GM19395 (cell line): ENCODE measurements around the gene COLEC11.

Source experiments
- ATAC-seq: cut with Tn5 transposase; IDR thresholded peaks from one replicate; pipeline ENCODE4 v1.9.1; 2021; ENCODE audit warnings: mild to moderate bottlenecking, moderate library complexity; ENCODE audit not compliant: unreplicated experiment

Gene COLEC11

DNA sequence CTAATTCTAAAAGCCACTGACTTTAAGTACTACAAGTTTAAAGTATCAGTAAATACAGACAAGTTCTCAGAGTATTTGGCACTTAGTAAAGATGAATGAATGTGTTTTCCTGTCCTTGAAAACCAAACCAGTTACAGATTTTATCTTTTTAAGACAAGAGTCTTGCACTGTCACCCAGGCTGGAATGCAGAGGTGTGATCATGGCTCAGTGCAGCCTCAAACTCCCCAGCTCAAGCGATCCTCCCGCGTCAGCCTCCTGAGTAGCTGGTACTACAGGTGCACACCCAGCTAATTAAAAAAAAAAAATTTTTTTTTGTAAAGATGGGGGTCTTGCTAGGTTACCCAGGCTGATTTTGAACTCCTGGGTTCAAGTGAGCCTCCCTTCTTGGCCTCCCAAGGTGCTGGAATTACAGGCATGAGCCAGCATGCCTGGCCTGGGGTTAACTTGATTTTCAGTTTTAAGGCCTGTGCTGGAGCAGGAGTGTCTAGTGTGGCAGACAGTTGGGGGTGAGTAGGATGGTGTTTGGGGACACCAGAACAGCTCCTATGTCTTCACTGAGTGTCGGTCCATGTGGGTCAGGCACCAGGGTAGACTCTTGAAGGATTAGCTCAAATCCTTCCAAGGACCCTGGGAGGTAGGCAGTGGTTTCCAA, 10.2 kb upstream of the COLEC11 start:
- no peak for ATAC-seq

DNA sequence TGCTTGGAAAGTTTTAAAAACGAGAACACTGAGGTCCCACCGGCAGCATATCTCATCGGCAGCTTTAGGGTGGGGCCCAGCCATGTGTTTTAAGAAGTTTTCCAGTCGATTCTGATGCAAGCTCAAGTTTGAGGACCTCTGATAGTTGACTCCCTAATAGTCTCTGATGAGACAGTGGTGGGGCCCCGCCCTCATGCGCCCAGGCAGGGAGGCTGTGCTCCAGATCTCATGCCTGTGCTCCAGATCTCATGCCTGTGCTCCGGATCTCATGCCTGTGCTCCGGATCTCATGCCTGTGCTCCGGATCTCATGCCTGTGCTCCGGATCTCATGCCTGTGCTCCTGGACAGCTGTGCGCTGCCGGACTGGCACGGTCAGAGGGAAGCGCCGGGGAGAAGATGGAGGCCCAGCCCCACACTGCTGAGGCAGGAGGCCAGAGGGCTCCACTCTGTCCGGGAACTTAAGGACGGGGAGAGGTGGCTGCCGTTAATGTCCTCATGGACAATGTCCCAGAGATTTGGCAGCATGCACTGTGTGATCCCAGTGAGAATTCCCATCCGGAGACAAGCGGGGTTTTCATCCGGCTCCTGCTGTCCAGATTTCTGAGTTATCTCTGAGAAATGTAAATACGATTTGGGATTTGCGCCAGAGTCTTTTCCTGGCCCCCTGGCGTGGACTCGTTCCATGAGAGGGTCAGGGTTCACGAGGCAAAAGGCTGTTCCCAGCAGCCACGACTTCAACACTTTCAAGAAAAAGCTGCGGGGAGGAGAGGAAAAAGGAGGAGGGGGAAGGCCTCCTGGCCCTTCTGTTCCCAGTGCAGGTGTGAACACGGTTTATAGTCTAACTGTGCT, 9.4 kb upstream of the COLEC11 start:
- no peak for ATAC-seq

DNA sequence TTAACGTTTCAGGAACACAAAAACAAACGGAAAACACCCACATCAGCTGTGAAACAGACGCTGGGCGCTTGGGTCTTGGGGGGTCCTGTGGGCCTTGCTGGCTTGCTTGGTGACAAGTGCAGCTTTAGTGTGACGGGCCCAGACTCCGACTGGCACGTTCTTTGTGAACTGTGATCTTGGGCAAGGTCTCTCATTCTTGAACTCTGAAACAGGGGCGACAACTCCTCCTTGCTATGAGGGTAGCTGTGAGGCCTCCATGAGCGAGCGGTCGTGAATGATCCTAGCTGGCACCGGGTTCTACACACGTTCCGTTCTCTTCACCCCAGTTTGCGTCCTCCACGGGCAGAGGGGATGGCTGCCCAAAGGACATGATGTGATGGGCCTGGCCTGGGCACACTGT, 8.7 kb upstream of the COLEC11 start:
- ATAC-seq: no peak

GRCh38 chr2:3587021-3587420, 7.9 kb upstream of the COLEC11 start:
- no peak for ATAC-seq

- ATAC-seq: no peak
Observed at GRCh38 chr2:3587432-3587831, 7.5 kb upstream of the COLEC11 start.

DNA sequence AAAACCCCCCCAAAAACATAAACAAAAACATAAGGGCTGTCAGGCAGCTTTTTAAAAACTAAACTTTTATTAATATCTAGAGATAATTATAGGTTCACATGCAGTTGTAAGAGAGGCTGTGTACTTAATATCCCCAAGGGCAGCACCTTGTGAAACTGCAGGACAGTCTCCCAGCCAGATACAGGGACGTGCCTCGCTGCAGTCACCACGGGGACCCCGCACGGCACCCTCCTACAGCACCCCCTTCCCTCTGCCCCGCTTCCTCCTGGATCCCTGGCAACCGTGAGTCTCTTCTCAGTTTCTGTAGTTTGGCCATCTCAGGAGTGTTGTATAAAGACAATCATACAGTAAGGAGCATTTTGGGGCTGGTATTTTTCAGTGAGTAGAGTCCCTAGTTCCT, 6.8 kb upstream of the COLEC11 start:
- ATAC-seq: no peak

DNA sequence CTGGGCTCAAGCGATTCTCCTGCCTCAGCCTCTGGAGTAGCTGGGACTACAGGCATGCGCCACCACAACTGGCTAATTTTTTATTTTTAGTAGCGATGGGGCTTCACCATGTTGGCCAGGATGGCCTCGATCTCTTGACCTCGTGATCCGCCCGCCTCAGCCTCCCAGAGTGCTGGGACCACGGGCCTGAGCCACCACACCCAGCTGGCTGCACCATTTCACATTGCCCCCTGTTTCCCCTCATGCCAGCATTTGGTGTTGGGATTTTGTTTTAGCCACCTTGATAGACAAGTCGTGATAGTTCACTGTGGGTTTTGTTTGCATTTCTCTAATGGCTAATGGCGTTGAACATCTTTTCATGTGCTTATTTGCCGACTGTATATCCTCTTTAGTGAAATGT, 5.8 kb upstream of the COLEC11 start:
- no peak for ATAC-seq

DNA sequence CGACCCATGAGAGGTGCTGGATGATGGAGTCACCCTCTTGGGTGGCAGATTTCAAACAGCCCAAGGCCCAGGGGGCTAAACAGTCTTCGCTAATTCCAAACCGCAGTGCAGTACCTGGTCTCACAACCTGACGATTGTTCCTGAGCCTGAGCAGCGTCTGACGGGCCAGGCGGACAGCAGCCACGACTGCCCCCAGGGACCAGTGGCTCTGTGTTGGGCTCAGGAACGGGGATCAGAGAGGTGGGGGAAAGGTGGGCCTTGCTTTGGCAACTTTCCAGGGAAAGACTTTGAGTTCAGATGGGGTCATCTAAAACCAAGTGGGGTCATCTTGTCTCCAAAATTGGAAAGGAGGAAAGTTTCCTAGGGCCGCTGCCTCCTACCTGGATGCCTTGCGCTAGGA, 492 bp downstream of the COLEC11 start:
- no peak for ATAC-seq

- peak; percentile 77 for ATAC-seq
Observed at GRCh38 chr2:3595985-3596384, 1.1 kb downstream of the COLEC11 start.

DNA sequence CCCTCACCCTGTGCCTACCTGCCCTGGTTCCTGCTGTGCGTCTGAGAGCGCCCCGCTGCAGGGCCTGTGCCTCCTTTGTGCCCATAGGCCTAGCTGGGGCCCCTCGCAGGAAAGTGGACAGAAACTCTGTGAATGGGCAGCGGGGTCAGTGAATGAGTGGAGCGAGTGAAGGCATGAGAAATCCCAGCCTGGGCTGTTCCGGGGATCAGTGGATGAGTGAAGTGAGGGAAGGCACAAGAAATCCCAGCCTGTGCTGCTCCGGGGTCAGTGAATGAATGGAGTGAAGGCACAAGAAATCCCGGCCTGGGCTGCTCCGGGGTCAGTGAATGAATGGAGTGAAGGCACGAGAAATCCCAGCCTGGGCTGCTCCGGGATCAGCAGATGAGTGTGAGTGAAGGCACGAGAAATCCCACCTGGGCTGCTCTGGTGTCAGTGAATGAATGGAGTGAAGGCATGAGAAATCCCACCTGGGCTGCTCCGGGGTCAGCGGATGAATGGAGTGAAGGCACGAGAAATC, 2.0 kb downstream of the COLEC11 start:
- no peak for ATAC-seq

GRCh38 chr2:3597567-3597966, 2.7 kb downstream of the COLEC11 start:
- ATAC-seq: peak; percentile 64

GRCh38 chr2:3598197-3598910, 3.4 kb downstream of the COLEC11 start:
- ATAC-seq: no peak

DNA sequence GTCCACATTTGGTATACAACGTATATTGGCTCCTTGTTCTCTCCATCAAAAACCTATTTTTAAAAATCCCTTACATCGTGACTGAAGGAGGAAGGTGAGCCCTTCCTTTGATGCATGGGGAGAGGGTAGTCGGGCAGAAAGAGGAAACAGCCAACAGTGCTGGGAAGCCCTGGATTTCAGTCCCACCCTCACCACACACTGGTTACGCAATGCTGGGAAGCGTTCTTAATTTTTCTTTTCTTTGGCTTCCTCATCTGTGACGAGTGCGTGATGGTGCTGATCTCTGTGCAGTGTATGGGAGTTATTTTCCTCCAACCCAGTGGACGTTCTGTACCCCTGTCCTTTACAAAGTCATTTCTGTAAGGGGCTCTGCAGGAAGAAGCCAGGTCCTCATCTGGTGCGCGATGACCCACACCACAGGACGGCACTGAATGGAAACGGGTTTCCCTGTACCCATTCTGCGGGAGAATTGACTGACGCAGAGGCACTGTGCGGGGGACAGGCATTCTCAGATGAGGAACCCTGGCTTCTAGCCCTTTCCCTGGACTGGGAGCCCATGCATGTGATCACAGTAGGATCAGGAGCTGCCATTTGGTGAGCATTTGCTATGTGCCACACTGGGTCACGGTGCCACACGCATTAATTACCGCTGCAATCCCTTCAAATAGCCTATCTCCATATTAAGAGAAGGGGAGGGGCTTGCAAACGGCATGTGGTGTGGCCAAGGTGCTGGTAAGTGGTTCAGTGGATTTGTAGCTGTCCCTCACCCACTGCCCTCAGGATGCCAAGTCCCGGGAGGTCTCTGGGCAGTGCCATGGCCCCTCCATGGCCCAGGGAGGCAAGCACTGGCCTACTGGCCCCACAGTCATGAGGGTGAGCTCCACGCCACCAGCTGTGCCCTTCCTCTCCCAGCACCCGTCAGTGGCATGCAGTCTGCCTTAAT, 4.3 kb downstream of the COLEC11 start:
- no peak for ATAC-seq

DNA sequence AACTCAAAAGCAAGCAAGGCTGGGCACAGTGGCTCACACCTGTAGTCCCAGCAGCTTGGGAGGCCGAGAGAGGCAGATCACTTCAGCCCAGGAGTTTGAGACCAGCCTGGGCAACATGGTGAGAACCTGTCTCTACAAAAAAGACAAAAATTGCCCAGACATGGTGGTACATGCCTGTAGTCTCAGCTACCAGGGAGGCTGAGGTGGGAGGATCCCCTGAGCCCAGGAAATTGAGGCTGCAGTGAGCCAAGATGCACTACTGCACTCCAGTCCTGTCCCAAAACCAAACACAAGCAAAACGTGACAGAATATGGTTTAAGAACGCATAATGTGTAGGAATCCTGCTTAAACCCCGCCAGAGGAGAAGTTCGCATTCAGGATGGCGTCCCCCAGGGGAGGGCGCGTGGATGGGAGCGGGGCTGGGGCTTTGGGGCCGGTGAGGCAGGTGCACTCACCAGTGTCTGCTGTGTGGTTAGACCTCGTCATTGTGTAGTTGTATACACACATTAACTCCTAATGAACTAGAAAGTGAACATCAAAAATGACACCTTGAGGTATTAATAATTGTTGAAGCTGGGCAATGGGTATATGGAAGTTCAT, 5.4 kb downstream of the COLEC11 start:
- ATAC-seq: no peak

DNA sequence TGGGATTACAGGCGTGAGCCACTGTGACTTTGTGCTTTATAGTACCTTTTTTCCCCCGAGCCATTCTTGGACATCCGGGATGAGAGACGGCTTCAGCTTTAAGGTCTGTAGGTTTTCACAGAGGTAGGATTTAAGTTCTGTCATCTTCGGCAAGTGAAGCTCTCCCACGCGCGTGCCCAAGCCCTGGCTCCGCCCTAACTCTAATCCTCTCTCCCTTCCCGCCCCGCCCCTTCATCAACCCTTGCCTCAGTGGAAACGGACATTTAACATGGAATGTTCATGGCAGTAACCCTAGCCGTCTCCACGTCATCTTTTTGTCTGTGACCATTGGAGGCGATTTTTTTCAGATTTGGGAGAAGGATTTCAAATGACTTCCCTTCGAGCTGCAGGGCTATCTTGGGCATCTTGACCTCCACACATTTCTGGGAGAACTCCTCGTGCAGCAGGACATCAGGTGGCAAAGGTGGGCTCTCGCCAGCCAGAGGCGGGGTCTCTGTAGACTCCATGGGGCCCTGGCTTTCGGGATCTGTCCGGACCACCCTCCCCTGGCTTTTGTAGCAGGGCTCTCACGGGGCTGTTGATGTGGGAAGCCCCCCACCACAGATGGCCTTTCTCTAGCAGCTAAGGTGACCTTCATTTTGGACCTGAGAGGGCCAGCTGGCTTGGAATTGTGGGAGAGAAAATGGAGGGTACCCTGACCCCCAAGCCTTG, 6.8 kb downstream of the COLEC11 start:
- ATAC-seq: no peak

DNA sequence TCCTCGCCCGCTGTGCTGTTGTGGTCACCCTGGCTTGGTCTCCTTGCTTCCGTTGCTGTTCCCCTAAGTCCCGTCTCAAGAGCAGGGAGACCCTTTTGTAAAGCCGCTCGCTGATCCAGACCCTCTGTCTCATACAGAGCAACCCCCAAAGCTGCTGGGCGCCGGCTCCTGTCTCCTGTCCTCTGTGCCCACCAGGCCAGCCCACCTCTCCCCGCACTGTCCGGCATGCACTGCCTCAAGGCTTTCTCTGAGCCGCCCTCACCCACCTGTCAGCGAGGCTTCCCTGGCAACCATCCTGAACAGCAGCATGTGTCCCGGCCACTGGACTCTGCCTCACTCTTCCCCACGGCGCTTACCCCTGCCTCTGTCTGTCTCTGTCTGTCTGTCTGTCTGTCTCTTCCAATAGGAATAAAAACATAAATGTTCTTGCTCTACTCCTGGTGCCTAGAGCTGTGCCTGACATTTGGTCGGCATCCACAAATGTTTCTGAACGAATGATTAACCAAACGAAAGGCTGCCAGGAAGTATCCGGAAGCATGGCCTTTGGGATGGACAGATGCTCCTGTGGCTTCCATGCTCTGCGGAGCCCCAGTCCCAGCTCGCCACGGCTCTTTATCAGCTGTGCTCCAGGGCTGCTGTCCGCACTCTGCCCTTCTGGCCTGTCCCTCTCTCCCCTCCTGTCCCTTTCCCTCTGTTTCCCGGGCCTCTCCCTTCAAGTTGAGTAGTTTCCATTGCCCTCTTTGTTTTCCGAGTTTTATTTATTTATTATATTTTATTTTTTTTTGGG, 7.8 kb downstream of the COLEC11 start:
- ATAC-seq: no peak

DNA sequence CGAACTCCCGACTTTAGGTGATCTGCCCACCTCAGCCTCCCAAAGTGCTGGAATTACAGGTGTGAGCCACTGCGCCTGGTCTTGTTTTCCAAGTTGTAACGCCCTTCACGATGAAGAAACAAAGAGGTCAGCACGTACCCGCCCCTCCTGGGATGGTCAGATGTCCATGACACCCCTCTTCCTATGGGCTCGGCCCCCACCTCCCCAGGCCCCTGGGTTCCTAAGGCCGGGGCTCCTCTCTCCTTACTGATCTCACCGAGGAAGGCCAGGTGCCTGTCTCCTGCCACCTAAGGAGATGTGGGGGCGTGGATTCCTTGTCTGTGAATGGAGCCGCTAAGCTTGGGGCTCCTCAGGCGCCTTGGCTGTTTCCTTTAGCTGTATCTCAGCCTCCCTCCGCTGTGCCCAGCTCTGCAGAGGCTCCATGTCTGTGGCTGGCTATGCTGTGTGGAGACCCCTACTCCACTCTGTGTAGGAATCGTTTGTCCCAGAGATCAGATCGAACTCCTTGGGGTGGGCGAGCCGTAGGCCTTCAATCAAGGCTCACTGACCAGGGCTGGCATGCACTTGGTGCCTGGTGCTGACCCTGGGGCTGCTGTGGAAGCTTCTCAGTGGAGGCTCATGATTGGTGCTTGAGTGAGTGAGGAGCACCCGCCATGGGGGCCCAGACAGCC, 8.8 kb downstream of the COLEC11 start:
- no peak for ATAC-seq

DNA sequence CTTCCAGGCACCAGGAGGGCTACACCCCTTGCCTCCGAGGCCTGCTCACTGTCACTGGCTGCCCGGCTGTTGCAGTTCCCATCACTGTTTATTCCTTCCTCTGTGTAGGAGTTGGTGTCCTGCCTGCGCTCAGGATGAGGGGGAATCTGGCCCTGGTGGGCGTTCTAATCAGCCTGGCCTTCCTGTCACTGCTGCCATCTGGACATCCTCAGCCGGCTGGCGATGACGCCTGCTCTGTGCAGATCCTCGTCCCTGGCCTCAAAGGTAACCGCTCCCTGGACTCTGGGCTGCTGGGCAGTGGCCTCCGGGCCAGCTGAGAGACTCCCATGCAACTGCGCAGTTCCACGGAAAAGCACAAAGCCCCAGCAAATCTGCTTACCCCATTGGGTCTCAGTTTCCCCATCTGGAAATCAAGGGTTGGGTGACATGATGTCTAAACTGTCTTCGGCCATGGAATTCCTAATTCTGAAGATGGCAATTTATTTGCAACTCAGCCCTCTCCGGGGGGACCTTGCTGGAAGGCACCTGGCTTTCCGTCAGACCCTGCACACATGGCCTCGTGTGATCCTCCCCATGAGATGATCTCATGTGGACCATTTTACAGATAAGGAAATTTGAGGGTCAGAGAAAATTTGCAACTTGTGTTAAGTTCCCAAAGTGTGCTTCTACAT, 9.4 kb downstream of the COLEC11 start:
- no peak for ATAC-seq
